Smooth muscle cell (in vitro differentiated cells): ENCODE data around the gene PGBD1. TPM values are rescaled to one million over a fixed set of nuclear protein-coding genes. Genes with fewer than 3 reads are reported as not detected.
"Not testable (repeated sequence)": the region's sequence is repeated elsewhere in the genome, so short reads cannot be mapped to it uniquely, and the experiment has no call there.

ENCODE experiments used
- DNase-seq: peaks from one replicate; lab custom pipeline; 2025; ENCODE audit not compliant: unreplicated experiment; lab: John Stamatoyannopoulos, UW
- H2AFZ ChIP-seq: fragments of 200-600 bp; sonication (generic); 2 replicates; pipeline ENCODE4 v1.6.0; 2016; ENCODE audit warnings: antibody characterized with exemption, low read depth, mild to moderate bottlenecking
- H3F3A ChIP-seq: fragments of 200-600 bp; sonication (generic); 2 replicates; pipeline ENCODE4 v1.6.0; 2017; ENCODE audit warnings: antibody characterized with exemption, low read depth
- H3K27ac ChIP-seq: fragments of 200-600 bp; sonication (generic); 2 replicates; pipeline ENCODE4 v1.5.1; 2016; ENCODE audit warnings: low read depth, mild to moderate bottlenecking
- H3K27me3 ChIP-seq: fragments of 200-600 bp; sonication (generic); 2 replicates; pipeline ENCODE4 v1.6.1; 2016; ENCODE audit warnings: low read depth, mild to moderate bottlenecking
- H3K36me3 ChIP-seq: fragments of 200-600 bp; sonication (generic); 2 replicates; pipeline ENCODE4 v1.5.1; 2016; ENCODE audit warnings: low read depth
- H3K4me1 ChIP-seq: fragments of 200-600 bp; sonication (generic); 2 replicates; pipeline ENCODE4 v1.5.1; 2016; ENCODE audit warnings: low read depth
- H3K4me2 ChIP-seq: fragments of 200-600 bp; sonication (generic); 2 replicates; pipeline ENCODE4 v1.6.0; 2016; ENCODE audit warnings: mild to moderate bottlenecking
- H3K4me3 ChIP-seq: fragments of 200-600 bp; sonication (generic); 2 replicates; pipeline ENCODE4 v1.5.1; 2016; ENCODE audit warnings: mild to moderate bottlenecking
- H3K79me2 ChIP-seq: fragments of 200-600 bp; sonication (generic); 2 replicates; pipeline ENCODE4 v1.6.0; 2016; ENCODE audit warnings: low read depth, mild to moderate bottlenecking
- H3K9ac ChIP-seq: fragments of 200-600 bp; sonication (generic); 2 replicates; pipeline ENCODE4 v1.6.0; 2016; ENCODE audit warnings: low read depth
- H3K9me3 ChIP-seq: fragments of 200-600 bp; sonication (generic); replicated peaks from 2 replicates; pipeline ENCODE4 v1.5.1; 2016; ENCODE audit warnings: low read depth
- H4K20me1 ChIP-seq: fragments of 200-600 bp; sonication (generic); 2 replicates; pipeline ENCODE4 v1.6.0; 2016; ENCODE audit warnings: low read depth
- CTCF ChIP-seq: fragments of 200-600 bp; sonication (generic); IDR thresholded peaks from 2 replicates; pipeline ENCODE4 v1.5.1; 2017; ENCODE audit warnings: borderline replicate concordance, mild to moderate bottlenecking, antibody characterized with exemption; ENCODE audit not compliant: insufficient read depth, poor library complexity, severe bottlenecking
- WGBS: methylation state at CpG from one replicate; pipeline ENCODE4 v1.1.7; 2016; ENCODE audit warnings: low lambda C conversion rate; 5-methylcytosine and 5-hydroxymethylcytosine counted together
- polyA plus RNA-seq: library from polyadenylated mRNA; unstranded; fragments of >200 nt; fragmentation: Nextera tagmentation; extraction: Ambion mirVana; gene quantifications from 2 replicates; pipeline ENCODE4 v1.2.1, GENCODE V29; 2016
- total RNA-seq: library from RNA; depleted of rRNA; stranded (reverse); fragments of >200 nt; gene quantifications from 2 replicates; pipeline ENCODE4 v1.2.3, GENCODE V29; 2014

Gene PGBD1
- total and polyA plus RNA-seq, 2 experiments from 2014 or later = 9.7 to 15.1 TPM

- no peak overlapping the region for H3K4me2 ChIP-seq
- peaks cover 24% of the 10 kb centered on the region for H3K36me3 ChIP-seq
- H3K4me3 ChIP-seq = no peak overlapping the region
- H3K4me1 ChIP-seq = no peaks in the 10 kb centered on the region
- no peak for TF ChIP-seq CTCF
- H3K79me2 ChIP-seq = no peaks in the 10 kb centered on the region
- no peaks in the 10 kb centered on the region for H3K9me3 ChIP-seq
- no peak overlapping the region for H3K27ac ChIP-seq
- no peaks in the 10 kb centered on the region for H4K20me1 ChIP-seq
- no peaks in the 10 kb centered on the region for H3K27me3 ChIP-seq
- H2AFZ ChIP-seq = no peak overlapping the region
- no peaks in the 10 kb centered on the region for H3F3A ChIP-seq
- DNase-seq = no peak
- H3K9ac ChIP-seq = no peak overlapping the region
Observed at GRCh38 chr6:28291573-28291972, 10.2 kb downstream of the PGBD1 start.

GRCh38 chr6:28295326-28295725 lies 14.0 kb downstream of the PGBD1 start:
- Histone ChIP-seq H3K36me3 (no peaks in the 10 kb centered on the region), H3K79me2 (no peaks in the 10 kb centered on the region), H3K27ac (no peak overlapping the region), H3K9me3 (no peaks in the 10 kb centered on the region), H3K4me2 (no peak overlapping the region), H2AFZ (no peak overlapping the region), H3K9ac (no peak overlapping the region), H3F3A (no peaks in the 10 kb centered on the region), H3K4me3 (no peak overlapping the region), H4K20me1 (no peaks in the 10 kb centered on the region), H3K4me1 (no peaks in the 10 kb centered on the region), H3K27me3 (no peaks in the 10 kb centered on the region)
- WGBS = 97% methylated on average over 5 of the region's 5 CpGs
- TF ChIP-seq CTCF = no peak
- DNase-seq = no peak

- H3K79me2 ChIP-seq = no peaks in the 10 kb centered on the region
- DNase-seq = no peak
- TF ChIP-seq CTCF = no peak
- H2AFZ ChIP-seq = no peak overlapping the region
- no peak overlapping the region for H3K9ac ChIP-seq
- no peak overlapping the region for H3K4me3 ChIP-seq
- no peaks in the 10 kb centered on the region for H3F3A ChIP-seq
- H3K36me3 ChIP-seq = no peaks in the 10 kb centered on the region
- no peak overlapping the region for H3K4me2 ChIP-seq
- 66% methylated on average over 7 of the region's 7 CpGs for WGBS
- no peaks in the 10 kb centered on the region for H3K9me3 ChIP-seq
- no peaks in the 10 kb centered on the region for H3K4me1 ChIP-seq
- H4K20me1 ChIP-seq = no peaks in the 10 kb centered on the region
- H3K27ac ChIP-seq = no peak overlapping the region
- H3K27me3 ChIP-seq = no peaks in the 10 kb centered on the region
Observed at GRCh38 chr6:28296520-28297060, 15.2 kb downstream of the PGBD1 start.

GRCh38 chr6:28303570-28303969 lies 22.2 kb downstream of the PGBD1 start:
- H3K36me3 ChIP-seq = no peaks in the 10 kb centered on the region
- no peaks in the 10 kb centered on the region for H3F3A ChIP-seq
- H3K9ac ChIP-seq = no peak overlapping the region
- H3K79me2 ChIP-seq = no peaks in the 10 kb centered on the region
- 96% methylated on average over 3 of the region's 3 CpGs for WGBS
- TF ChIP-seq CTCF = no peak
- DNase-seq = no peak
- H3K27me3 ChIP-seq = no peaks in the 10 kb centered on the region
- H4K20me1 ChIP-seq = no peaks in the 10 kb centered on the region
- no peak overlapping the region for H3K4me3 ChIP-seq
- H2AFZ ChIP-seq = no peak overlapping the region
- no peak overlapping the region for H3K4me2 ChIP-seq
- H3K9me3 ChIP-seq = no peaks in the 10 kb centered on the region
- H3K4me1 ChIP-seq = no peaks in the 10 kb centered on the region
- no peak overlapping the region for H3K27ac ChIP-seq

GRCh38 chr6:28306363-28306762 lies 25.0 kb downstream of the PGBD1 start:
- not testable (repeated sequence) for H3K9me3 ChIP-seq, H4K20me1 ChIP-seq, DNase-seq, H3F3A ChIP-seq, H3K27ac ChIP-seq, H3K36me3 ChIP-seq, H3K4me3 ChIP-seq, H3K4me1 ChIP-seq, H3K4me2 ChIP-seq, H3K79me2 ChIP-seq, H3K9ac ChIP-seq, H2AFZ ChIP-seq, H3K27me3 ChIP-seq
